ENCODE data around the gene PLAC1. TPM values are rescaled to one million over a fixed set of nuclear protein-coding genes. Genes with fewer than 3 reads are reported as not detected.

The PLAC1 gene
- total RNA-seq, 1 experiment from 2014 or later: not detected

DNA sequence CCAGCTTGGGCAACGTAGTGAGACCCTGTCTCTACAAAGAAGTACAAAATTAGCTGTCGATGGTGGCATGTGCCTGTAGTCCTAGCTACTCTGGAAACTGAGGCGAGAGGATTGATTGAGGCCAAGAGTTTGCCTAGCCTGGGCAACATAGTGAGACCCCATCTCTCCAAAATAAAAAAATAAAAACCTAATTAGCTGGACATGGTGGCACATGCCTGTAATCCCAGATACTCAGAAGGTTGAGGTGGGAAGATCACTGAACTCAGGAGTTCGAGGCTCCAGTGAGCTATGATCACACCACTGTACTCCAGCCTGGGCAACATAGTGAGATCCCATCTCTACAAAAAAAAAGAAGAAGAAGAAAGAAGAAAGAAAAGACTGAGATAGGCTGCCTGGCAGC, 17.4 kb downstream of the PLAC1 start:
- H3K4me1 Mint-ChIP-seq: peaks cover 4% of the 10 kb centered on the region
- DNase-seq (ENCODE audit: low spot score): no peak
- TF ChIP-seq, protein P1, sequence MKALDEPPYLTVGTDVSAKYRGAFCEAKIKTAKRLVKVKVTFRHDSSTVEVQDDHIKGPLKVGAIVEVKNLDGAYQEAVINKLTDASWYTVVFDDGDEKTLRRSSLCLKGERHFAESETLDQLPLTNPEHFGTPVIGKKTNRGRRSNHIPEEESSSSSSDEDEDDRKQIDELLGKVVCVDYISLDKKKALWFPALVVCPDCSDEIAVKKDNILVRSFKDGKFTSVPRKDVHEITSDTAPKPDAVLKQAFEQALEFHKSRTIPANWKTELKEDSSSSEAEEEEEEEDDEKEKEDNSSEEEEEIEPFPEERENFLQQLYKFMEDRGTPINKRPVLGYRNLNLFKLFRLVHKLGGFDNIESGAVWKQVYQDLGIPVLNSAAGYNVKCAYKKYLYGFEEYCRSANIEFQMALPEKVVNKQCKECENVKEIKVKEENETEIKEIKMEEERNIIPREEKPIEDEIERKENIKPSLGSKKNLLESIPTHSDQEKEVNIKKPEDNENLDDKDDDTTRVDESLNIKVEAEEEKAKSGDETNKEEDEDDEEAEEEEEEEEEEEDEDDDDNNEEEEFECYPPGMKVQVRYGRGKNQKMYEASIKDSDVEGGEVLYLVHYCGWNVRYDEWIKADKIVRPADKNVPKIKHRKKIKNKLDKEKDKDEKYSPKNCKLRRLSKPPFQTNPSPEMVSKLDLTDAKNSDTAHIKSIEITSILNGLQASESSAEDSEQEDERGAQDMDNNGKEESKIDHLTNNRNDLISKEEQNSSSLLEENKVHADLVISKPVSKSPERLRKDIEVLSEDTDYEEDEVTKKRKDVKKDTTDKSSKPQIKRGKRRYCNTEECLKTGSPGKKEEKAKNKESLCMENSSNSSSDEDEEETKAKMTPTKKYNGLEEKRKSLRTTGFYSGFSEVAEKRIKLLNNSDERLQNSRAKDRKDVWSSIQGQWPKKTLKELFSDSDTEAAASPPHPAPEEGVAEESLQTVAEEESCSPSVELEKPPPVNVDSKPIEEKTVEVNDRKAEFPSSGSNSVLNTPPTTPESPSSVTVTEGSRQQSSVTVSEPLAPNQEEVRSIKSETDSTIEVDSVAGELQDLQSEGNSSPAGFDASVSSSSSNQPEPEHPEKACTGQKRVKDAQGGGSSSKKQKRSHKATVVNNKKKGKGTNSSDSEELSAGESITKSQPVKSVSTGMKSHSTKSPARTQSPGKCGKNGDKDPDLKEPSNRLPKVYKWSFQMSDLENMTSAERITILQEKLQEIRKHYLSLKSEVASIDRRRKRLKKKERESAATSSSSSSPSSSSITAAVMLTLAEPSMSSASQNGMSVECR (CRISPR knock-in tag; IDR thresholded peaks at IDR 0.05; ENCODE audit: borderline replicate concordance): no peak
- TF ChIP-seq CBFB (CRISPR knock-in tag; IDR thresholded peaks at IDR 0.05; ENCODE audit: low read depth) (no peak), ELF4 (CRISPR knock-in tag; IDR thresholded peaks at IDR 0.05; ENCODE audit: low read depth) (no peak), HMGA2 (CRISPR knock-in tag; IDR thresholded peaks at IDR 0.05) (no peak), GRHL2 (CRISPR knock-in tag; IDR thresholded peaks at IDR 0.05; ENCODE audit: insufficient replicate concordance, severe bottlenecking) (no peak), ZNF138 (CRISPR knock-in tag; conservative IDR thresholded peaks at IDR 0.05) (no peak), ZNF219 (CRISPR knock-in tag; IDR thresholded peaks at IDR 0.05; ENCODE audit: borderline replicate concordance) (no peak)
- TF ChIP-seq, protein P2, sequence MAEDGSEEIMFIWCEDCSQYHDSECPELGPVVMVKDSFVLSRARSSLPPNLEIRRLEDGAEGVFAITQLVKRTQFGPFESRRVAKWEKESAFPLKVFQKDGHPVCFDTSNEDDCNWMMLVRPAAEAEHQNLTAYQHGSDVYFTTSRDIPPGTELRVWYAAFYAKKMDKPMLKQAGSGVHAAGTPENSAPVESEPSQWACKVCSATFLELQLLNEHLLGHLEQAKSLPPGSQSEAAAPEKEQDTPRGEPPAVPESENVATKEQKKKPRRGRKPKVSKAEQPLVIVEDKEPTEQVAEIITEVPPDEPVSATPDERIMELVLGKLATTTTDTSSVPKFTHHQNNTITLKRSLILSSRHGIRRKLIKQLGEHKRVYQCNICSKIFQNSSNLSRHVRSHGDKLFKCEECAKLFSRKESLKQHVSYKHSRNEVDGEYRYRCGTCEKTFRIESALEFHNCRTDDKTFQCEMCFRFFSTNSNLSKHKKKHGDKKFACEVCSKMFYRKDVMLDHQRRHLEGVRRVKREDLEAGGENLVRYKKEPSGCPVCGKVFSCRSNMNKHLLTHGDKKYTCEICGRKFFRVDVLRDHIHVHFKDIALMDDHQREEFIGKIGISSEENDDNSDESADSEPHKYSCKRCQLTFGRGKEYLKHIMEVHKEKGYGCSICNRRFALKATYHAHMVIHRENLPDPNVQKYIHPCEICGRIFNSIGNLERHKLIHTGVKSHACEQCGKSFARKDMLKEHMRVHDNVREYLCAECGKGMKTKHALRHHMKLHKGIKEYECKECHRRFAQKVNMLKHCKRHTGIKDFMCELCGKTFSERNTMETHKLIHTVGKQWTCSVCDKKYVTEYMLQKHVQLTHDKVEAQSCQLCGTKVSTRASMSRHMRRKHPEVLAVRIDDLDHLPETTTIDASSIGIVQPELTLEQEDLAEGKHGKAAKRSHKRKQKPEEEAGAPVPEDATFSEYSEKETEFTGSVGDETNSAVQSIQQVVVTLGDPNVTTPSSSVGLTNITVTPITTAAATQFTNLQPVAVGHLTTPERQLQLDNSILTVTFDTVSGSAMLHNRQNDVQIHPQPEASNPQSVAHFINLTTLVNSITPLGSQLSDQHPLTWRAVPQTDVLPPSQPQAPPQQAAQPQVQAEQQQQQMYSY (CRISPR knock-in tag; IDR thresholded peaks at IDR 0.05): no peak
- TF ChIP-seq, protein P3, sequence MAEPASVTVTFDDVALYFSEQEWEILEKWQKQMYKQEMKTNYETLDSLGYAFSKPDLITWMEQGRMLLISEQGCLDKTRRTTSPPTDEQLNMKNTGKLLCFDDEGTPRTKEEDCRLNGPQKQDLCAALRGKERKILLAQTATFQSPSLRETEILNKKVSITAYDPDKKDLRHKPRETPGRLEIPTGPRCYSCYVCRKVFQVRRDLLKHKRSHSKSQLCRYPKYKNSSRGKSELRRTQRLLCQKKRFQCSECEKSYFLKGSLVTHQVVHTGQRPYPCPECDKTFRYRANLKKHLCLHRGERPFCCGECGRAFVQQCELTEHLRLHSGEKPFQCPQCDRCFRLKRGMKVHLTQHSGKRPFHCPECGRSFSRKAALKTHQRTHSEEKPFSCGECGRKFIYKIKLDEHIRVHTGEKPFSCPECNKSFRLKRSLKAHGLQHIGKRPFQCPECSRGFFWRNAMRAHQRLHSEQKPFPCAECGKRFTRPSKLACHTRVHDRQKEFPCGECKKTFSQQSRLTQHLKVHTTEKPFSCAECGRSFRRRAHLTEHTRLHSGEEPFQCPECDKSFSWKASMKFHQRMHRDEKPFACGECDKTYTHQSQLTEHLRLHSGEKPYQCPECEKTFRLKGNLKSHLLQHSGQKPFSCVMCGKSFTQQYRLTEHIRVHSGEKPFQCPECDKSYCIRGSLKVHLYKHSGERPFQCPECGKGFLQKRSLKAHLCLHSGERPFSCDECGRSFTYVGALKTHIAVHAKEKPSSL (CRISPR knock-in tag; conservative IDR thresholded peaks at IDR 0.05): no peak
- TF ChIP-seq, protein P4, sequence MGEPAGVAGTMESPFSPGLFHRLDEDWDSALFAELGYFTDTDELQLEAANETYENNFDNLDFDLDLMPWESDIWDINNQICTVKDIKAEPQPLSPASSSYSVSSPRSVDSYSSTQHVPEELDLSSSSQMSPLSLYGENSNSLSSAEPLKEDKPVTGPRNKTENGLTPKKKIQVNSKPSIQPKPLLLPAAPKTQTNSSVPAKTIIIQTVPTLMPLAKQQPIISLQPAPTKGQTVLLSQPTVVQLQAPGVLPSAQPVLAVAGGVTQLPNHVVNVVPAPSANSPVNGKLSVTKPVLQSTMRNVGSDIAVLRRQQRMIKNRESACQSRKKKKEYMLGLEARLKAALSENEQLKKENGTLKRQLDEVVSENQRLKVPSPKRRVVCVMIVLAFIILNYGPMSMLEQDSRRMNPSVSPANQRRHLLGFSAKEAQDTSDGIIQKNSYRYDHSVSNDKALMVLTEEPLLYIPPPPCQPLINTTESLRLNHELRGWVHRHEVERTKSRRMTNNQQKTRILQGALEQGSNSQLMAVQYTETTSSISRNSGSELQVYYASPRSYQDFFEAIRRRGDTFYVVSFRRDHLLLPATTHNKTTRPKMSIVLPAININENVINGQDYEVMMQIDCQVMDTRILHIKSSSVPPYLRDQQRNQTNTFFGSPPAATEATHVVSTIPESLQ (CRISPR knock-in tag; IDR thresholded peaks at IDR 0.05): no peak
- TF ChIP-seq, protein P5, sequence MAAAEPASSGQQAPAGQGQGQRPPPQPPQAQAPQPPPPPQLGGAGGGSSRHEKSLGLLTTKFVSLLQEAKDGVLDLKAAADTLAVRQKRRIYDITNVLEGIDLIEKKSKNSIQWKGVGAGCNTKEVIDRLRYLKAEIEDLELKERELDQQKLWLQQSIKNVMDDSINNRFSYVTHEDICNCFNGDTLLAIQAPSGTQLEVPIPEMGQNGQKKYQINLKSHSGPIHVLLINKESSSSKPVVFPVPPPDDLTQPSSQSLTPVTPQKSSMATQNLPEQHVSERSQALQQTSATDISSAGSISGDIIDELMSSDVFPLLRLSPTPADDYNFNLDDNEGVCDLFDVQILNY (CRISPR knock-in tag; IDR thresholded peaks at IDR 0.05): no peak
- TF ChIP-seq, protein P6, sequence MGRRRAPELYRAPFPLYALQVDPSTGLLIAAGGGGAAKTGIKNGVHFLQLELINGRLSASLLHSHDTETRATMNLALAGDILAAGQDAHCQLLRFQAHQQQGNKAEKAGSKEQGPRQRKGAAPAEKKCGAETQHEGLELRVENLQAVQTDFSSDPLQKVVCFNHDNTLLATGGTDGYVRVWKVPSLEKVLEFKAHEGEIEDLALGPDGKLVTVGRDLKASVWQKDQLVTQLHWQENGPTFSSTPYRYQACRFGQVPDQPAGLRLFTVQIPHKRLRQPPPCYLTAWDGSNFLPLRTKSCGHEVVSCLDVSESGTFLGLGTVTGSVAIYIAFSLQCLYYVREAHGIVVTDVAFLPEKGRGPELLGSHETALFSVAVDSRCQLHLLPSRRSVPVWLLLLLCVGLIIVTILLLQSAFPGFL (CRISPR knock-in tag; IDR thresholded peaks at IDR 0.05; ENCODE audit: borderline replicate concordance): no peak
- TF ChIP-seq, protein P7, sequence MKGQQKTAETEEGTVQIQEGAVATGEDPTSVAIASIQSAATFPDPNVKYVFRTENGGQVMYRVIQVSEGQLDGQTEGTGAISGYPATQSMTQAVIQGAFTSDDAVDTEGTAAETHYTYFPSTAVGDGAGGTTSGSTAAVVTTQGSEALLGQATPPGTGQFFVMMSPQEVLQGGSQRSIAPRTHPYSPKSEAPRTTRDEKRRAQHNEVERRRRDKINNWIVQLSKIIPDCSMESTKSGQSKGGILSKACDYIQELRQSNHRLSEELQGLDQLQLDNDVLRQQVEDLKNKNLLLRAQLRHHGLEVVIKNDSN (CRISPR knock-in tag; IDR thresholded peaks at IDR 0.05): no peak
- TF ChIP-seq, protein P8, sequence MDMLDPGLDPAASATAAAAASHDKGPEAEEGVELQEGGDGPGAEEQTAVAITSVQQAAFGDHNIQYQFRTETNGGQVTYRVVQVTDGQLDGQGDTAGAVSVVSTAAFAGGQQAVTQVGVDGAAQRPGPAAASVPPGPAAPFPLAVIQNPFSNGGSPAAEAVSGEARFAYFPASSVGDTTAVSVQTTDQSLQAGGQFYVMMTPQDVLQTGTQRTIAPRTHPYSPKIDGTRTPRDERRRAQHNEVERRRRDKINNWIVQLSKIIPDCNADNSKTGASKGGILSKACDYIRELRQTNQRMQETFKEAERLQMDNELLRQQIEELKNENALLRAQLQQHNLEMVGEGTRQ (CRISPR knock-in tag; IDR thresholded peaks at IDR 0.05): no peak
- TF ChIP-seq, protein P9, sequence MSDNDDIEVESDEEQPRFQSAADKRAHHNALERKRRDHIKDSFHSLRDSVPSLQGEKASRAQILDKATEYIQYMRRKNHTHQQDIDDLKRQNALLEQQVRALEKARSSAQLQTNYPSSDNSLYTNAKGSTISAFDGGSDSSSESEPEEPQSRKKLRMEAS (CRISPR knock-in tag; IDR thresholded peaks at IDR 0.05): no peak
- TF ChIP-seq, protein P10, sequence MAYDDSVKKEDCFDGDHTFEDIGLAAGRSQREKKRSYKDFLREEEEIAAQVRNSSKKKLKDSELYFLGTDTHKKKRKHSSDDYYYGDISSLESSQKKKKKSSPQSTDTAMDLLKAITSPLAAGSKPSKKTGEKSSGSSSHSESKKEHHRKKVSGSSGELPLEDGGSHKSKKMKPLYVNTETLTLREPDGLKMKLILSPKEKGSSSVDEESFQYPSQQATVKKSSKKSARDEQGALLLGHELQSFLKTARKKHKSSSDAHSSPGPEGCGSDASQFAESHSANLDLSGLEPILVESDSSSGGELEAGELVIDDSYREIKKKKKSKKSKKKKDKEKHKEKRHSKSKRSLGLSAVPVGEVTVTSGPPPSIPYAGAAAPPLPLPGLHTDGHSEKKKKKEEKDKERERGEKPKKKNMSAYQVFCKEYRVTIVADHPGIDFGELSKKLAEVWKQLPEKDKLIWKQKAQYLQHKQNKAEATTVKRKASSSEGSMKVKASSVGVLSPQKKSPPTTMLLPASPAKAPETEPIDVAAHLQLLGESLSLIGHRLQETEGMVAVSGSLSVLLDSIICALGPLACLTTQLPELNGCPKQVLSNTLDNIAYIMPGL (CRISPR knock-in tag; IDR thresholded peaks at IDR 0.05): no peak
- no peak for ATAC-seq
- ChIA-PET CTCF (no interaction called here), POLR2A (interaction anchor here (0.6 kb wide), 1 partner anchor 106 kb away, joined by 3 read pairs; no protein-coding TSS in a partner anchor)
- no peak overlapping the region for H3K4me3 Mint-ChIP-seq
- H3K9me3 Mint-ChIP-seq: no peaks in the 10 kb centered on the region
- no peaks in the 10 kb centered on the region for H3K27me3 Mint-ChIP-seq (ENCODE audit: low read depth)
- H3K27ac Mint-ChIP-seq: no peak overlapping the region
- H3K36me3 Mint-ChIP-seq: no peaks in the 10 kb centered on the region

Measured in WTC11 (cell line).